RWPE1 (cell line): ENCODE measurements around the gene GRP.
"Not testable (repeated sequence)": the region's sequence is repeated elsewhere in the genome, so short reads cannot be mapped to it uniquely, and the experiment has no call there.

Experiments
- CTCF ChIA-PET: fragments of 350-600 bp; sonication (Branson Sonifier 250); formaldehyde crosslinking; extraction: SDS; loops from one replicate; lab custom pipeline; 2021; lab: Yijun Ruan, JAX
- POLR2A ChIA-PET: fragments of 400-600 bp; formaldehyde crosslinking; extraction: SDS; loops from one replicate; lab custom pipeline; 2020; ENCODE audit warnings: antibody characterized with exemption; ENCODE audit not compliant: low non-redundant PET; lab: Yijun Ruan, JAX
- DNase-seq: peaks from one replicate; pipeline ENCODE4 v3.0.0; 2012; ENCODE audit warnings: low spot score
- H3K27ac ChIP-seq: fragments of 450-650 bp; 2 replicates; pipeline ENCODE4 v1.5.1; 2017
- CTCF ChIP-seq: fragments of 450-650 bp; conservative IDR thresholded peaks from 2 replicates; pipeline ENCODE4 v1.5.1; 2017; ENCODE audit warnings: low read depth, mild to moderate bottlenecking

The GRP gene

GRCh38 chr18:59249199-59249774 is 29.3 kb downstream of the GRP start:
- ChIA-PET POLR2A (no interaction called here), CTCF (interaction anchor here (0.6 to 1.5 kb wide), 13 partner anchors 9 to 1355 kb away, joined by 3 to 29 read pairs (median 4); partner anchors contain the start of gene RAX)
- DNase-seq, result peak; percentile 21
- TF ChIP-seq CTCF, result peak; percentile 73
- no peak overlapping the region for H3K27ac ChIP-seq

GRCh38 chr18:59255491-59255890 is 35.5 kb downstream of the GRP start:
- H3K27ac ChIP-seq, CTCF ChIA-PET: not testable (repeated sequence)

GRCh38 chr18:59261842-59262241 is 41.9 kb downstream of the GRP start:
- H3K27ac ChIP-seq, POLR2A ChIA-PET, DNase-seq, CTCF ChIA-PET: not testable (repeated sequence)

More at GRCh38 chr18:59255491-59255890, 35.5 kb downstream of the GRP start:
- DNase-seq, POLR2A ChIA-PET: not testable (repeated sequence)

- H3K27ac ChIP-seq, POLR2A ChIA-PET, DNase-seq: not testable (repeated sequence)
- CTCF ChIA-PET, result interaction anchor here (0.9 kb wide), 1 partner anchor 11 kb away, joined by 3 read pairs; no protein-coding TSS in a partner anchor
Observed at GRCh38 chr18:59262243-59262642, 42.3 kb downstream of the GRP start.

- no peak for DNase-seq
- POLR2A ChIA-PET, result no interaction called here
Observed at GRCh38 chr18:59263661-59264060, 43.7 kb downstream of the GRP start.

GRCh38 chr18:59264121-59264571 is 44.2 kb downstream of the GRP start:
- no peak for DNase-seq
- no peak for TF ChIP-seq CTCF
- CTCF ChIA-PET, result interaction anchor here (0.5 to 1.2 kb wide), 5 partner anchors 11 to 278 kb away, joined by 3 to 7 read pairs (median 4); no protein-coding TSS in a partner anchor
- POLR2A ChIA-PET, result no interaction called here
- no peak overlapping the region for H3K27ac ChIP-seq

More at GRCh38 chr18:59263661-59264060, 43.7 kb downstream of the GRP start:
- CTCF ChIA-PET, result interaction anchor here (0.5 to 1.2 kb wide), 2 partner anchors 15 to 46 kb away, joined by 4 to 7 read pairs; no protein-coding TSS in a partner anchor
- TF ChIP-seq CTCF, result no peak
- no peak overlapping the region for H3K27ac ChIP-seq

GRCh38 chr18:59264651-59265245 is 44.8 kb downstream of the GRP start:
- H3K27ac ChIP-seq, result no peak overlapping the region
- TF ChIP-seq CTCF, result no peak
- ChIA-PET POLR2A (no interaction called here), CTCF (interaction anchor here (0.6 to 1.2 kb wide), 5 partner anchors 11 to 279 kb away, joined by 3 to 5 read pairs (median 4); no protein-coding TSS in a partner anchor)
- DNase-seq, result no peak
